Esophagus muscularis mucosa (tissue), 4 donors: ENCODE results near the gene TMEM156. TPM values are rescaled to one million over a fixed set of nuclear protein-coding genes. Genes with fewer than 3 reads are reported as not detected.

Experiments
- DNase-seq: peaks from one replicate; pipeline ENCODE4 v3.0.0-alpha.2; 2017; ENCODE audit errors: extremely low spot score
- H3K27ac ChIP-seq, 4 donors: fragments of 200-600 bp; sonication (generic); replicated peaks in 1 of 4; 1 replicate in 3 of 4; 2 replicates in 1 of 4; pipeline ENCODE4 v1.5.1; 2016 to 2019; ENCODE audit warnings: mild to moderate bottlenecking in 1 of 4
- H3K27me3 ChIP-seq, 4 donors: fragments of 200-600 bp; sonication (generic); one replicate each; pipeline versions ENCODE4 v1.5.1 to v1.6.0; 2016 to 2019
- H3K36me3 ChIP-seq, 4 donors: fragments of 200-600 bp; sonication (generic); one replicate each; pipeline ENCODE4 v1.5.1; 2016 to 2019
- H3K4me1 ChIP-seq, 4 donors: fragments of 200-600 bp; sonication (generic); one replicate each; pipeline ENCODE4 v1.5.1; 2016 to 2019
- H3K4me3 ChIP-seq, 4 donors: fragments of 200-600 bp; sonication (generic); 1 replicate in 2 of 4; 2 replicates in 2 of 4; pipeline ENCODE4 v1.5.1; 2016 to 2019; ENCODE audit warnings: mild to moderate bottlenecking in 4 of 4, moderate library complexity in 1 of 4
- H3K9me3 ChIP-seq, 4 donors: fragments of 200-600 bp; sonication (generic); 1 replicate in 3 of 4; 2 replicates in 1 of 4; pipeline ENCODE4 v1.5.1; 2016 to 2019
- CTCF ChIP-seq, 3 experiments: fragments of 200-600 bp in 2 of 3; fragments of 450-650 bp in 1 of 3; sonication (generic) in 2 of 3; IDR thresholded peaks; one replicate each; pipeline ENCODE4 v1.5.1; 2017 to 2019; ENCODE audit warnings: antibody characterized with exemption in 3 of 3, mild to moderate bottlenecking in 2 of 3, moderate library complexity in 1 of 3
- EP300 ChIP-seq: sonication (generic); formaldehyde crosslinking; IDR thresholded peaks from one replicate; pipeline ENCODE4 v1.6.1; 2017; ENCODE audit warnings: antibody characterized with exemption
- POLR2A ChIP-seq: fragments of 450-650 bp; IDR thresholded peaks from one replicate; pipeline ENCODE4 v1.6.1; 2017; ENCODE audit warnings: antibody characterized with exemption, moderate library complexity, mild to moderate bottlenecking, low read depth
- POLR2AphosphoS5 ChIP-seq, 2 donors: sonication (generic); formaldehyde crosslinking; IDR thresholded peaks; one replicate each; pipeline ENCODE4 v1.6.1; 2017; ENCODE audit warnings: antibody characterized with exemption in 2 of 2
- WGBS: methylation state at CpG from one replicate; pipeline ENCODE4 v1.1.5; 2018; 5-methylcytosine and 5-hydroxymethylcytosine counted together
- intact Hi-C: fragments of 100-400 bp; cut with DNase I; formaldehyde crosslinking; loops from one replicate; pipeline ENCODE4 v1.15.1; 2023
- total RNA-seq, 4 donors: library from RNA; depleted of rRNA; stranded (reverse); fragments of >200 nt; gene quantifications; one replicate each; pipeline versions ENCODE4 v1.1.0 to v1.2.1, GENCODE V29; 2016

Gene TMEM156
- total RNA-seq, 4 donors from 2014 or later, result 0.50 TPM; not detected in 3

- TF ChIP-seq CTCF (IDR thresholded peaks at IDR 0.05) (no peak), EP300 (no peak), POLR2A (no peak), POLR2AphosphoS5 (IDR thresholded peaks at IDR 0.05) (peak in 1 of 2 donors; percentile 47)
- no peak for DNase-seq
- Histone ChIP-seq H3K9me3 (no peaks in the 10 kb centered on the region), H3K27me3 (no peaks in the 10 kb centered on the region), H3K27ac (peak overlapping the region in 3 of 4 donors; percentile 58 to 64 (median 59)), H3K4me3 (no peak overlapping the region), H3K4me1 (peaks cover 0 to 73% (median 64%) of the 10 kb centered on the region in 4 donors), H3K36me3 (peaks cover 23 to 80% (median 43%) of the 10 kb centered on the region in 4 donors)
- WGBS, result 51% methylated on average over 6 of the region's 6 CpGs
- intact Hi-C loops, result no loop called here
Observed at GRCh38 chr4:38926896-38927295, 105.3 kb downstream of the TMEM156 start.

- no peak overlapping the region for H3K4me3 ChIP-seq
- H3K27me3 ChIP-seq, result no peaks in the 10 kb centered on the region
- H3K27ac ChIP-seq, result peak overlapping the region in 3 of 4 donors; percentile 58 to 64 (median 59)
- peaks cover 19 to 79% (median 44%) of the 10 kb centered on the region in 4 donors for H3K36me3 ChIP-seq
- peaks cover 0 to 68% (median 61%) of the 10 kb centered on the region in 4 donors for H3K4me1 ChIP-seq
- H3K9me3 ChIP-seq, result no peaks in the 10 kb centered on the region
- intact Hi-C loops, result no loop called here
- DNase-seq, result no peak
- WGBS, result 60% methylated on average over 3 of the region's 3 CpGs
- TF ChIP-seq POLR2AphosphoS5 (IDR thresholded peaks at IDR 0.05) (no peak), POLR2A (no peak), CTCF (IDR thresholded peaks at IDR 0.05) (no peak), EP300 (no peak)
Observed at GRCh38 chr4:38925492-38926413, 106.5 kb downstream of the TMEM156 start.

- Histone ChIP-seq H3K27ac (peak overlapping the region; percentile 32 to 58 (median 48)), H3K27me3 (no peaks in the 10 kb centered on the region), H3K36me3 (peaks cover 19 to 79% (median 50%) of the 10 kb centered on the region in 4 donors), H3K4me3 (no peak overlapping the region), H3K4me1 (peaks cover 0 to 54% (median 48%) of the 10 kb centered on the region in 4 donors), H3K9me3 (no peaks in the 10 kb centered on the region)
- TF ChIP-seq CTCF (IDR thresholded peaks at IDR 0.05) (no peak), EP300 (no peak), POLR2AphosphoS5 (IDR thresholded peaks at IDR 0.05) (no peak), POLR2A (no peak)
- WGBS, result 63% methylated on average over 5 of the region's 5 CpGs
- intact Hi-C loops, result no loop called here
- DNase-seq, result no peak
Observed at GRCh38 chr4:38924353-38924752, 107.9 kb downstream of the TMEM156 start.

GRCh38 chr4:38923746-38924145 lies 108.5 kb downstream of the TMEM156 start:
- H3K27me3 ChIP-seq, result no peaks in the 10 kb centered on the region
- H3K4me1 ChIP-seq, result peaks cover 0 to 54% (median 43%) of the 10 kb centered on the region in 4 donors
- no peak for TF ChIP-seq CTCF (IDR thresholded peaks at IDR 0.05)
- TF ChIP-seq EP300, result no peak
- no peak for TF ChIP-seq POLR2AphosphoS5 (IDR thresholded peaks at IDR 0.05)
- no peak for TF ChIP-seq POLR2A
- H3K4me3 ChIP-seq, result no peak overlapping the region
- WGBS, result 75% methylated on average over 2 of the region's 2 CpGs
- H3K27ac ChIP-seq, result peak overlapping the region; percentile 32 to 52 (median 46)
- H3K9me3 ChIP-seq, result no peaks in the 10 kb centered on the region
- intact Hi-C loops, result no loop called here
- no peak for DNase-seq
- H3K36me3 ChIP-seq, result peaks cover 14 to 79% (median 51%) of the 10 kb centered on the region in 4 donors
